ENCODE results near the gene KLC1.

- no peak for TF ChIP-seq CTCF (IDR thresholded peaks at IDR 0.05)
- TF ChIP-seq, protein P1, sequence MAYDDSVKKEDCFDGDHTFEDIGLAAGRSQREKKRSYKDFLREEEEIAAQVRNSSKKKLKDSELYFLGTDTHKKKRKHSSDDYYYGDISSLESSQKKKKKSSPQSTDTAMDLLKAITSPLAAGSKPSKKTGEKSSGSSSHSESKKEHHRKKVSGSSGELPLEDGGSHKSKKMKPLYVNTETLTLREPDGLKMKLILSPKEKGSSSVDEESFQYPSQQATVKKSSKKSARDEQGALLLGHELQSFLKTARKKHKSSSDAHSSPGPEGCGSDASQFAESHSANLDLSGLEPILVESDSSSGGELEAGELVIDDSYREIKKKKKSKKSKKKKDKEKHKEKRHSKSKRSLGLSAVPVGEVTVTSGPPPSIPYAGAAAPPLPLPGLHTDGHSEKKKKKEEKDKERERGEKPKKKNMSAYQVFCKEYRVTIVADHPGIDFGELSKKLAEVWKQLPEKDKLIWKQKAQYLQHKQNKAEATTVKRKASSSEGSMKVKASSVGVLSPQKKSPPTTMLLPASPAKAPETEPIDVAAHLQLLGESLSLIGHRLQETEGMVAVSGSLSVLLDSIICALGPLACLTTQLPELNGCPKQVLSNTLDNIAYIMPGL (CRISPR knock-in tag; IDR thresholded peaks at IDR 0.05; ENCODE audit: borderline replicate concordance): no peak
- no peak for TF ChIP-seq POLR2A (IDR thresholded peaks at IDR 0.05; ENCODE audit: low read length)
- no peak for TF ChIP-seq CHD4 (IDR thresholded peaks at IDR 0.05; ENCODE audit: borderline replicate concordance)
- TF ChIP-seq RNF2 (IDR thresholded peaks at IDR 0.05; ENCODE audit: borderline replicate concordance, low read depth): no peak
- TF ChIP-seq CHD2 (IDR thresholded peaks at IDR 0.05; ENCODE audit: low read length, partially characterized antibody): no peak
- no peak for TF ChIP-seq EP300 (IDR thresholded peaks at IDR 0.05)
- TF ChIP-seq RARB (CRISPR knock-in tag; IDR thresholded peaks at IDR 0.05): no peak
- no peak for TF ChIP-seq ESRRA (IDR thresholded peaks at IDR 0.05; ENCODE audit: borderline replicate concordance, low read length)
- TF ChIP-seq E2F6 (IDR thresholded peaks at IDR 0.05; ENCODE audit: borderline replicate concordance, low read depth): no peak
These were observed 104.6 kb downstream of the KLC1 start for GRCh38 chr14:103733651-103734050.

All from A549 (cell line).